ENCODE data around the gene RAD21L1. TPM values are rescaled to one million over a fixed set of nuclear protein-coding genes. Genes with fewer than 3 reads are reported as not detected.

Gene RAD21L1
- total RNA-seq, 5 donors from 2014 or later (not counting 1 experiment from before 2014, with no cell fraction given) = 0.73 to 1.6 (median 0.88) TPM; not detected in 2

- ATAC-seq (replicated peaks in 1 of 4) = no peak
Measured at GRCh38 chr20:1263853-1264252, 38.0 kb downstream of the RAD21L1 start.

GRCh38 chr20:1264727-1265126, 38.9 kb downstream of the RAD21L1 start:
- H3K4me1 Mint-ChIP-seq = peaks cover 57 to 61% (median 60%) of the 10 kb centered on the region in 3 donors
- WGBS (ENCODE audit: insufficient coverage) = 100% methylated on average over 2 of the region's 2 CpGs
- H3K27ac ChIP-seq (ENCODE audit: low read length) = peak overlapping the region; percentile 77

More at GRCh38 chr20:1263853-1264252, 38.0 kb downstream of the RAD21L1 start:
- CTCF ChIA-PET = interaction anchor here in 1 of 2 donors (0.7 kb wide), 1 partner anchor 36 kb away, joined by 3 read pairs; no protein-coding TSS in a partner anchor
- peaks cover 0 to 1% of the 10 kb centered on the region in 2 donors for H3K36me3 ChIP-seq (ENCODE audit: control insufficient read depth in 2 of 2, extremely low read depth in 1 of 2, insufficient read depth in 1 of 2, low read length in 1 of 2)
- H3K27ac Mint-ChIP-seq = peak overlapping the region; percentile 80 to 96
- no CpG with 5 or more reads among the region's 1 CpG for WGBS (ENCODE audit: insufficient coverage)
- H3K4me1 ChIP-seq (ENCODE audit: control insufficient read depth in 1 of 2, extremely low read depth in 1 of 2, insufficient read depth in 2 of 2, low read length in 2 of 2) = peaks cover 8 to 37% of the 10 kb centered on the region in 2 experiments
- no peaks in the 10 kb centered on the region for H3K9me3 Mint-ChIP-seq
- peaks cover 49 to 55% (median 52%) of the 10 kb centered on the region in 3 donors for H3K4me1 Mint-ChIP-seq
- POLR2A ChIA-PET = no interaction called here
- peaks cover 2% of the 10 kb centered on the region for H3K36me3 Mint-ChIP-seq
- H3K27ac ChIP-seq (ENCODE audit: low read length) = no peak overlapping the region
- no peaks in the 10 kb centered on the region for H3K9me3 ChIP-seq
- no peak overlapping the region for H3K4me3 ChIP-seq (ENCODE audit: control insufficient read depth in 1 of 2, extremely low read depth in 1 of 2, low read length in 1 of 2)
- H3K27me3 ChIP-seq (replicated peaks in 1 of 2; ENCODE audit: control insufficient read depth in 2 of 2, extremely low read depth in 1 of 2, insufficient read depth in 2 of 2, low read length in 1 of 2) = peaks cover 0 to 2% of the 10 kb centered on the region in 2 experiments
- peaks cover 0 to 4% of the 10 kb centered on the region in 2 donors for H3K27me3 Mint-ChIP-seq
- peak overlapping the region in 2 of 3 donors; percentile 36 to 85 for H3K4me3 Mint-ChIP-seq
- DNase-seq = no peak

GRCh38 chr20:1265226-1265915, 39.5 kb downstream of the RAD21L1 start:
- H3K4me1 Mint-ChIP-seq = peaks cover 62 to 66% (median 63%) of the 10 kb centered on the region in 3 donors
- WGBS (ENCODE audit: insufficient coverage) = 60% methylated on average over 1 of the region's 4 CpGs
- POLR2A ChIA-PET = no interaction called here
- peaks cover 0 to 3% of the 10 kb centered on the region in 2 donors for H3K36me3 ChIP-seq (ENCODE audit: control insufficient read depth in 2 of 2, extremely low read depth in 1 of 2, insufficient read depth in 1 of 2, low read length in 1 of 2)
- peak overlapping the region; percentile 77 for H3K27ac ChIP-seq (ENCODE audit: low read length)
- peaks cover 3% of the 10 kb centered on the region for H3K36me3 Mint-ChIP-seq
- DNase-seq (no peak), ATAC-seq (replicated peaks in 1 of 4) (no peak)
- H3K4me3 Mint-ChIP-seq = peak overlapping the region; percentile 85 to 90 (median 86)
- H3K9me3 Mint-ChIP-seq = no peaks in the 10 kb centered on the region
- H3K27me3 ChIP-seq (replicated peaks in 1 of 2; ENCODE audit: control insufficient read depth in 2 of 2, extremely low read depth in 1 of 2, insufficient read depth in 2 of 2, low read length in 1 of 2) = peaks cover 0 to 2% of the 10 kb centered on the region in 2 experiments
- peaks cover 0 to 4% of the 10 kb centered on the region in 2 donors for H3K27me3 Mint-ChIP-seq
- H3K27ac Mint-ChIP-seq = peak overlapping the region; percentile 96 to 98
- H3K9me3 ChIP-seq = no peaks in the 10 kb centered on the region
- H3K4me1 ChIP-seq (ENCODE audit: control insufficient read depth in 1 of 2, extremely low read depth in 1 of 2, insufficient read depth in 2 of 2, low read length in 2 of 2) = peaks cover 8 to 37% of the 10 kb centered on the region in 2 experiments
- CTCF ChIA-PET = interaction anchor here in 1 of 2 donors (0.9 to 1.1 kb wide), 2 partner anchors 11 to 38 kb away, joined by 3 read pairs; no protein-coding TSS in a partner anchor
- peak overlapping the region; percentile 58 to 61 for H3K4me3 ChIP-seq (ENCODE audit: control insufficient read depth in 1 of 2, extremely low read depth in 1 of 2, low read length in 1 of 2)

More at GRCh38 chr20:1264727-1265126, 38.9 kb downstream of the RAD21L1 start:
- peaks cover 0 to 3% of the 10 kb centered on the region in 2 donors for H3K36me3 ChIP-seq (ENCODE audit: control insufficient read depth in 2 of 2, extremely low read depth in 1 of 2, insufficient read depth in 1 of 2, low read length in 1 of 2)
- no peak overlapping the region for H3K4me3 ChIP-seq (ENCODE audit: control insufficient read depth in 1 of 2, extremely low read depth in 1 of 2, low read length in 1 of 2)
- H3K9me3 ChIP-seq = no peaks in the 10 kb centered on the region
- H3K4me3 Mint-ChIP-seq = peak overlapping the region; percentile 85 to 90 (median 86)
- peaks cover 8 to 37% of the 10 kb centered on the region in 2 experiments for H3K4me1 ChIP-seq (ENCODE audit: control insufficient read depth in 1 of 2, extremely low read depth in 1 of 2, insufficient read depth in 2 of 2, low read length in 2 of 2)
- DNase-seq (no peak), ATAC-seq (replicated peaks in 1 of 4) (no peak)
- peaks cover 0 to 2% of the 10 kb centered on the region in 2 experiments for H3K27me3 ChIP-seq (replicated peaks in 1 of 2; ENCODE audit: control insufficient read depth in 2 of 2, extremely low read depth in 1 of 2, insufficient read depth in 2 of 2, low read length in 1 of 2)
- CTCF ChIA-PET = no interaction called here
- peak overlapping the region; percentile 96 to 98 for H3K27ac Mint-ChIP-seq
- peaks cover 0 to 4% of the 10 kb centered on the region in 2 donors for H3K27me3 Mint-ChIP-seq
- H3K36me3 Mint-ChIP-seq = peaks cover 3% of the 10 kb centered on the region
- no peaks in the 10 kb centered on the region for H3K9me3 Mint-ChIP-seq
- POLR2A ChIA-PET = no interaction called here

- Mint-ChIP-seq H3K36me3 (peaks cover 3% of the 10 kb centered on the region), H3K4me1 (peaks cover 65 to 71% (median 66%) of the 10 kb centered on the region in 3 donors), H3K27me3 (peaks cover 0 to 2% of the 10 kb centered on the region in 2 donors), H3K4me3 (peak overlapping the region; percentile 85 to 90 (median 86)), H3K9me3 (no peaks in the 10 kb centered on the region), H3K27ac (peak overlapping the region; percentile 96 to 98)
- ChIA-PET CTCF (interaction anchor here in 1 of 2 donors (0.9 to 1.1 kb wide), 2 partner anchors 12 to 39 kb away, joined by 3 read pairs; no protein-coding TSS in a partner anchor), POLR2A (interaction anchor here in 1 of 2 donors (0.7 kb wide), 2 partner anchors 35 to 493 kb away, joined by 4 to 5 read pairs; no protein-coding TSS in a partner anchor)
- DNase-seq (no peak), ATAC-seq (replicated peaks in 1 of 4) (no peak)
- H3K4me3 ChIP-seq (ENCODE audit: control insufficient read depth in 1 of 2, extremely low read depth in 1 of 2, low read length in 1 of 2) = peak overlapping the region; percentile 58 to 61
- H3K9me3 ChIP-seq = no peaks in the 10 kb centered on the region
- peak overlapping the region; percentile 77 for H3K27ac ChIP-seq (ENCODE audit: low read length)
- H3K36me3 ChIP-seq (ENCODE audit: control insufficient read depth in 2 of 2, extremely low read depth in 1 of 2, insufficient read depth in 1 of 2, low read length in 1 of 2) = peaks cover 0 to 3% of the 10 kb centered on the region in 2 donors
- peaks cover 0 to 1% of the 10 kb centered on the region in 2 experiments for H3K27me3 ChIP-seq (replicated peaks in 1 of 2; ENCODE audit: control insufficient read depth in 2 of 2, extremely low read depth in 1 of 2, insufficient read depth in 2 of 2, low read length in 1 of 2)
- peaks cover 8 to 39% of the 10 kb centered on the region in 2 experiments for H3K4me1 ChIP-seq (ENCODE audit: control insufficient read depth in 1 of 2, extremely low read depth in 1 of 2, insufficient read depth in 2 of 2, low read length in 2 of 2)
- WGBS (ENCODE audit: insufficient coverage) = no CpG with 5 or more reads among the region's 10 CpGs
Measured at GRCh38 chr20:1265916-1266166, 40.0 kb downstream of the RAD21L1 start.

- DNase-seq (peak; percentile 44 to 84 (median 68)), ATAC-seq (replicated peaks in 1 of 4) (peak; percentile 91 to 93 (median 92))
- Histone ChIP-seq H3K4me3 (ENCODE audit: control insufficient read depth in 1 of 2, extremely low read depth in 1 of 2, low read length in 1 of 2) (peak within 1 kb of the TSS; percentile 58 to 61), H3K36me3 (ENCODE audit: control insufficient read depth in 2 of 2, extremely low read depth in 1 of 2, insufficient read depth in 1 of 2, low read length in 1 of 2) (peaks cover 0 to 3% of the 10 kb centered on the region in 2 donors), H3K4me1 (ENCODE audit: control insufficient read depth in 1 of 2, extremely low read depth in 1 of 2, insufficient read depth in 2 of 2, low read length in 2 of 2) (peaks cover 8 to 42% of the 10 kb centered on the region in 2 experiments), H3K27me3 (replicated peaks in 1 of 2; ENCODE audit: control insufficient read depth in 2 of 2, extremely low read depth in 1 of 2, insufficient read depth in 2 of 2, low read length in 1 of 2) (no peaks in the 10 kb centered on the region), H3K9me3 (no peaks in the 10 kb centered on the region), H3K27ac (ENCODE audit: low read length) (peak within 1 kb of the TSS; percentile 77)
- H3K4me1 Mint-ChIP-seq = peaks cover 70 to 76% (median 71%) of the 10 kb centered on the region in 3 donors
- no peaks in the 10 kb centered on the region for H3K27me3 Mint-ChIP-seq
- ChIA-PET POLR2A (interaction anchor here in 1 of 2 donors (0.6 to 0.7 kb wide), 3 partner anchors 34 to 493 kb away, joined by 3 to 5 read pairs (median 4); no protein-coding TSS in a partner anchor), CTCF (interaction anchor here in 1 of 2 donors (0.6 to 1.1 kb wide), 3 partner anchors 12 to 148 kb away, joined by 3 read pairs; no protein-coding TSS in a partner anchor)
- peaks cover 3% of the 10 kb centered on the region for H3K36me3 Mint-ChIP-seq
- under 1% methylated on average over 48 of the region's 61 CpGs for WGBS (ENCODE audit: insufficient coverage)
- H3K27ac Mint-ChIP-seq = peak within 1 kb of the TSS; percentile 96 to 98
- peak within 1 kb of the TSS; percentile 85 to 90 (median 86) for H3K4me3 Mint-ChIP-seq
- no peaks in the 10 kb centered on the region for H3K9me3 Mint-ChIP-seq
Measured at GRCh38 chr20:1266167-1266973, 40.5 kb downstream of the RAD21L1 start, which contains the start of gene SNPH. TSS of gene SNPH (plus strand) at chr20:1266294. CDS start at chr20:1296240, 29,946 bp downstream.
